ENCODE measurements around the gene KCNQ1.
A peak's percentile ranks its signal among the peaks of the same experiment; 100 is the strongest.

KCNQ1 gene

GRCh38 chr11:2699185-2699530 is 254.3 kb downstream of the KCNQ1 start:
- TF ChIP-seq Cebpa-rat (IDR thresholded peaks at IDR 0.05): no peak

GRCh38 chr11:2699531-2700414 is 255.0 kb downstream of the KCNQ1 start, which contains the start of gene KCNQ1OT1:
Gene KCNQ1OT1 (minus strand): TSS chr11:2699994.
- Histone ChIP-seq H3K27ac (peak within 1 kb of the TSS; percentile 88), H3K4me2 (peak within 1 kb of the TSS; percentile 94), H3K4me3 (peak within 1 kb of the TSS; percentile 81), H3K4me1 (peaks cover 82% of the 10 kb centered on the region), H4K20me1 (peaks cover 49% of the 10 kb centered on the region), H3K9me3 (peaks cover 22% of the 10 kb centered on the region), H3K36me3 (no peaks in the 10 kb centered on the region), H3K27me3 (no peaks in the 10 kb centered on the region), H3K9ac (peak within 1 kb of the TSS; percentile 88)
- TF ChIP-seq Cebpa-rat (IDR thresholded peaks at IDR 0.05): no peak

More at GRCh38 chr11:2699185-2699530, 254.3 kb downstream of the KCNQ1 start:
- peak overlapping the region; percentile 81 for H3K4me3 ChIP-seq
- peak overlapping the region; percentile 85 for H3K4me2 ChIP-seq
- H3K27ac ChIP-seq: peak overlapping the region; percentile 88
- no peaks in the 10 kb centered on the region for H3K27me3 ChIP-seq
- H3K4me1 ChIP-seq: peaks cover 82% of the 10 kb centered on the region
- H3K36me3 ChIP-seq: no peaks in the 10 kb centered on the region
- H3K9me3 ChIP-seq: peaks cover 22% of the 10 kb centered on the region
- peak overlapping the region; percentile 88 for H3K9ac ChIP-seq
- peaks cover 56% of the 10 kb centered on the region for H4K20me1 ChIP-seq

GRCh38 chr11:2700415-2701211 is 255.8 kb downstream of the KCNQ1 start:
- peaks cover 82% of the 10 kb centered on the region for H3K4me1 ChIP-seq
- H3K4me2 ChIP-seq: peak overlapping the region; percentile 94
- H3K4me3 ChIP-seq: peak overlapping the region; percentile 81
- H3K27me3 ChIP-seq: no peaks in the 10 kb centered on the region
- peaks cover 41% of the 10 kb centered on the region for H4K20me1 ChIP-seq
- peak overlapping the region; percentile 88 for H3K27ac ChIP-seq
- TF ChIP-seq Cebpa-rat (IDR thresholded peaks at IDR 0.05): no peak
- H3K9me3 ChIP-seq: peaks cover 22% of the 10 kb centered on the region
- peak overlapping the region; percentile 79 for H3K9ac ChIP-seq
- H3K36me3 ChIP-seq: no peaks in the 10 kb centered on the region

GRCh38 chr11:2701230-2701629 is 256.4 kb downstream of the KCNQ1 start:
- Histone ChIP-seq H3K4me2 (peak overlapping the region; percentile 94), H3K9me3 (peaks cover 26% of the 10 kb centered on the region), H3K4me3 (peak overlapping the region; percentile 81; the same call in 1 of the 2 replicates), H3K36me3 (no peaks in the 10 kb centered on the region), H3K27me3 (no peaks in the 10 kb centered on the region), H3K4me1 (peaks cover 77% of the 10 kb centered on the region), H4K20me1 (peaks cover 35% of the 10 kb centered on the region), H3K9ac (peak overlapping the region; percentile 79; the same call in 1 of the 2 replicates), H3K27ac (peak overlapping the region; percentile 88)
- TF ChIP-seq Cebpa-rat (IDR thresholded peaks at IDR 0.05): no peak

GRCh38 chr11:2701898-2702434 is 257.2 kb downstream of the KCNQ1 start:
- Histone ChIP-seq H3K4me3 (no peak overlapping the region), H4K20me1 (peaks cover 27% of the 10 kb centered on the region), H3K27me3 (no peaks in the 10 kb centered on the region), H3K27ac (peak overlapping the region; percentile 88), H3K36me3 (no peaks in the 10 kb centered on the region), H3K9ac (peak overlapping the region; percentile 79; the same call in 1 of the 2 replicates), H3K4me1 (peaks cover 70% of the 10 kb centered on the region), H3K4me2 (peak overlapping the region; percentile 94), H3K9me3 (peaks cover 30% of the 10 kb centered on the region)
- TF ChIP-seq Cebpa-rat (IDR thresholded peaks at IDR 0.05): no peak

GRCh38 chr11:2702771-2703362 is 258.1 kb downstream of the KCNQ1 start:
- peak overlapping the region; percentile 45; the same call in 1 of the 2 replicates for H3K4me3 ChIP-seq
- H3K4me1 ChIP-seq: peaks cover 63% of the 10 kb centered on the region
- H3K27me3 ChIP-seq: no peaks in the 10 kb centered on the region
- H3K9me3 ChIP-seq: peaks cover 30% of the 10 kb centered on the region
- peak overlapping the region; percentile 67 for H3K9ac ChIP-seq
- no peak for TF ChIP-seq Cebpa-rat (IDR thresholded peaks at IDR 0.05)
- peaks cover 18% of the 10 kb centered on the region for H4K20me1 ChIP-seq
- H3K27ac ChIP-seq: peak overlapping the region; percentile 88
- no peaks in the 10 kb centered on the region for H3K36me3 ChIP-seq
- H3K4me2 ChIP-seq: peak overlapping the region; percentile 94

- Histone ChIP-seq H3K9ac (peak overlapping the region; percentile 67), H3K9me3 (peaks cover 26% of the 10 kb centered on the region), H3K4me1 (peaks cover 63% of the 10 kb centered on the region), H3K36me3 (no peaks in the 10 kb centered on the region), H3K27ac (peak overlapping the region; percentile 88), H4K20me1 (peaks cover 12% of the 10 kb centered on the region), H3K27me3 (no peaks in the 10 kb centered on the region), H3K4me3 (peak overlapping the region; percentile 45), H3K4me2 (peak overlapping the region; percentile 94)
- no peak for TF ChIP-seq Cebpa-rat (IDR thresholded peaks at IDR 0.05)
These were observed 258.7 kb downstream of the KCNQ1 start for GRCh38 chr11:2703363-2704141.

GRCh38 chr11:2704356-2704755 is 259.5 kb downstream of the KCNQ1 start:
- H3K9ac ChIP-seq: peak overlapping the region; percentile 67; the same call in 1 of the 2 replicates
- H3K4me2 ChIP-seq: peak overlapping the region; percentile 94
- no peaks in the 10 kb centered on the region for H3K27me3 ChIP-seq
- peak overlapping the region; percentile 88 for H3K27ac ChIP-seq
- H3K4me1 ChIP-seq: peaks cover 61% of the 10 kb centered on the region
- H3K4me3 ChIP-seq: no peak overlapping the region
- peaks cover 4% of the 10 kb centered on the region for H4K20me1 ChIP-seq
- H3K36me3 ChIP-seq: no peaks in the 10 kb centered on the region
- no peak for TF ChIP-seq Cebpa-rat (IDR thresholded peaks at IDR 0.05)
- H3K9me3 ChIP-seq: peaks cover 18% of the 10 kb centered on the region

Data from BLaER1 (cell line).